ENCODE results near the gene CDK5. TPM values are rescaled to one million over a fixed set of nuclear protein-coding genes. Genes with fewer than 3 reads are reported as not detected.

Gene CDK5
- total RNA-seq, 2 donors from 2014 or later: 22.2 to 25.2 TPM

GRCh38 chr7:151062399-151063211 lies 4.9 kb upstream of the CDK5 start:
- Histone ChIP-seq H3K9ac (ENCODE audit: extremely low read depth, low read length, poor library complexity, severe bottlenecking) (peak overlapping the region; percentile 59), H3K36me3 (ENCODE audit: control insufficient read depth, insufficient read depth, low read length) (peaks cover 30% of the 10 kb centered on the region)
- peak overlapping the region; percentile 58 for H3K27ac Mint-ChIP-seq

DNA sequence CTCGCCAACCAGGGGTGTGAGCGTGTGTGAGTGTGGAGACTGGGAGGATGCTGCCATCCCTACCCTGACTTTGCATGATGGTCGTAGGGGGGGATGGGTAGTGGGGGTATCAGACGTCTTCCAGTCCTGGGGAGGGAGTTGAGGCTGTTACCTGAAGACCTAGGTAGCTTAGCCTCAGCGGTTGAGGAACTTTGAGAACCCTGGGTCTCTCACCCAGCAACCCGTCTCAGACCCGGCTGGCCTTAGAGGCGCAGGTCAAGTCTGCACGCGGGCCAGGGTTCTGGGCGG lies 4.4 kb upstream of the CDK5 start:
- Histone ChIP-seq H3K9me3 (ENCODE audit: control insufficient read depth, low read length) (no peaks in the 10 kb centered on the region), H3K27me3 (ENCODE audit: control insufficient read depth, insufficient read depth, low read length, poor library complexity, severe bottlenecking) (no peaks in the 10 kb centered on the region), H3K4me3 (ENCODE audit: low read length) (peak overlapping the region; percentile 94), H3K36me3 (ENCODE audit: control insufficient read depth, insufficient read depth, low read length) (peaks cover 25% of the 10 kb centered on the region), H3K27ac (ENCODE audit: low read depth, low read length) (no peak overlapping the region), H3K4me1 (ENCODE audit: control insufficient read depth, insufficient read depth, low read length) (peaks cover 18% of the 10 kb centered on the region), H3K9ac (ENCODE audit: extremely low read depth, low read length, poor library complexity, severe bottlenecking) (no peak overlapping the region)
- TF ChIP-seq, protein P1, sequence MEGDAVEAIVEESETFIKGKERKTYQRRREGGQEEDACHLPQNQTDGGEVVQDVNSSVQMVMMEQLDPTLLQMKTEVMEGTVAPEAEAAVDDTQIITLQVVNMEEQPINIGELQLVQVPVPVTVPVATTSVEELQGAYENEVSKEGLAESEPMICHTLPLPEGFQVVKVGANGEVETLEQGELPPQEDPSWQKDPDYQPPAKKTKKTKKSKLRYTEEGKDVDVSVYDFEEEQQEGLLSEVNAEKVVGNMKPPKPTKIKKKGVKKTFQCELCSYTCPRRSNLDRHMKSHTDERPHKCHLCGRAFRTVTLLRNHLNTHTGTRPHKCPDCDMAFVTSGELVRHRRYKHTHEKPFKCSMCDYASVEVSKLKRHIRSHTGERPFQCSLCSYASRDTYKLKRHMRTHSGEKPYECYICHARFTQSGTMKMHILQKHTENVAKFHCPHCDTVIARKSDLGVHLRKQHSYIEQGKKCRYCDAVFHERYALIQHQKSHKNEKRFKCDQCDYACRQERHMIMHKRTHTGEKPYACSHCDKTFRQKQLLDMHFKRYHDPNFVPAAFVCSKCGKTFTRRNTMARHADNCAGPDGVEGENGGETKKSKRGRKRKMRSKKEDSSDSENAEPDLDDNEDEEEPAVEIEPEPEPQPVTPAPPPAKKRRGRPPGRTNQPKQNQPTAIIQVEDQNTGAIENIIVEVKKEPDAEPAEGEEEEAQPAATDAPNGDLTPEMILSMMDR (conservative IDR thresholded peaks at IDR 0.05): no peak
- 17 to 18% methylated on average over 2 to 11 of the region's 11 CpGs for WGBS, 2 experiments (ENCODE audit: insufficient coverage in 1 of 2, insufficient read length in 1 of 2)
- peaks cover 33% of the 10 kb centered on the region for H3K4me1 Mint-ChIP-seq
- H3K4me3 Mint-ChIP-seq: peak overlapping the region; percentile 84
- peaks cover 17% of the 10 kb centered on the region for H3K36me3 Mint-ChIP-seq (ENCODE audit: low read depth)
- H3K27me3 Mint-ChIP-seq (ENCODE audit: insufficient read depth): peaks cover 3% of the 10 kb centered on the region
- no peaks in the 10 kb centered on the region for H3K9me3 Mint-ChIP-seq
- no peak for DNase-seq
- peak overlapping the region; percentile 87 for H3K27ac Mint-ChIP-seq

More at GRCh38 chr7:151062399-151063211, 4.9 kb upstream of the CDK5 start:
- Histone ChIP-seq H3K9me3 (ENCODE audit: control insufficient read depth, low read length) (no peaks in the 10 kb centered on the region), H3K4me1 (ENCODE audit: control insufficient read depth, insufficient read depth, low read length) (peaks cover 18% of the 10 kb centered on the region), H3K27ac (ENCODE audit: low read depth, low read length) (peak overlapping the region; percentile 21), H3K4me3 (ENCODE audit: low read length) (peak overlapping the region; percentile 80), H3K27me3 (ENCODE audit: control insufficient read depth, insufficient read depth, low read length, poor library complexity, severe bottlenecking) (no peaks in the 10 kb centered on the region)
- Mint-ChIP-seq H3K36me3 (ENCODE audit: low read depth) (peaks cover 23% of the 10 kb centered on the region), H3K4me1 (peaks cover 29% of the 10 kb centered on the region), H3K9me3 (no peaks in the 10 kb centered on the region), H3K27me3 (ENCODE audit: insufficient read depth) (no peaks in the 10 kb centered on the region), H3K4me3 (peak overlapping the region; percentile 84)
- TF ChIP-seq, protein P1 (conservative IDR thresholded peaks at IDR 0.05): no peak
- DNase-seq: peak; percentile 98
- 0 to 2% methylated on average over 3 to 43 of the region's 43 CpGs for WGBS, 2 experiments (ENCODE audit: insufficient coverage in 1 of 2, insufficient read length in 1 of 2)

DNA sequence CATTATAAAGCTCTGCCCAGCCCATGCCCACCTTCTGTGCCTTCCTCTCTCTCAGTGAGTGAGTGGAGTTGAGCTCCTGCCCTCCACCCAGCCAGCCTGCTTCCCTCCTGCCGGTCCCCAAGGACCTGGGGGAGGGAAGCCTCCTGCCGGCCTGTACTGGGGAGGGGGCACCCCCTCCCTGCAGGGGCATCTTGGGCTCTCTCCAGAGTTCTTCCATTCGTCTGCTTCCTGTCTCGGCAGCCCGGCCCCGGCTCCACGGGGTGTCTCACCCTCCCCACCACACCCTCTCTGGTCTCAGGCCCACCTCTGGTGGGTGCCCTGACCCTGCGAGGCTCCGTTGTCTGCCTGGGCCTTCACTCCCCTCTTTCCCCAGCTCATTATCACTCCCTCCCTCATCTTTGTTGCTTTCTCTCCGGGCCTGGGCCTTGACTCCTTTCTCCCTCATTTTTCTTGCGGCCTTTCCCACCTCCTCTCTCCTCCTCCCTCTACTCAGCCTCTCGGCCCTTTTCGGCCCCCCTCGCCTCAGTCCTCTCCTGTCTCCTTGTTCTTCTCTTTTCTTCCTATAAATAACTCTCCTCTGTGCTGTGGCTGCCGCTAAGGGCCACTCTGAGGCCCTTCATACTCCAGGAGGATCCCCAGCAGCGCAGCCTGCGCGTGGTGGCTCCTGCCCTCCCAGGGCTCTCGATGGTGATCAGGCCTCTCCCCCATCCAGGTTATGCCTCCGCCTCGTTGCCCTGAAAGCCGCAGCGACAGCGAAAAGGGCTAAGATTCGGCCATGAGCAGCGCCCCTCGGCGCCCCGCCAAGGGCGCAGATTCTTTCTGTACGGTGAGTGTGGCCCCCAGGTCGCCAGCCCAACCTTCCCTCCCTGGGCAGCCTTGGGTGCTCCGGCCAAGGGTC lies 3.8 kb upstream of the CDK5 start:
- TF ChIP-seq, protein P1 (conservative IDR thresholded peaks at IDR 0.05): no peak

More for the DNA sequence above, 3.8 kb upstream of the CDK5 start:
- H3K27me3 Mint-ChIP-seq (ENCODE audit: insufficient read depth): peaks cover 9% of the 10 kb centered on the region
- H3K27ac Mint-ChIP-seq: peak overlapping the region; percentile 87
- H3K9ac ChIP-seq (ENCODE audit: extremely low read depth, low read length, poor library complexity, severe bottlenecking): no peak overlapping the region
- 32 to 41% methylated on average over 15 to 33 of the region's 33 CpGs for WGBS, 2 experiments (ENCODE audit: insufficient coverage in 1 of 2, insufficient read length in 1 of 2)
- peaks cover 14% of the 10 kb centered on the region for H3K36me3 Mint-ChIP-seq (ENCODE audit: low read depth)
- peak overlapping the region; percentile 94 for H3K4me3 ChIP-seq (ENCODE audit: low read length)
- H3K27ac ChIP-seq (ENCODE audit: low read depth, low read length): no peak overlapping the region
- peak overlapping the region; percentile 84 for H3K4me3 Mint-ChIP-seq
- H3K4me1 ChIP-seq (ENCODE audit: control insufficient read depth, insufficient read depth, low read length): peaks cover 18% of the 10 kb centered on the region
- peaks cover 20% of the 10 kb centered on the region for H3K36me3 ChIP-seq (ENCODE audit: control insufficient read depth, insufficient read depth, low read length)
- no peaks in the 10 kb centered on the region for H3K9me3 ChIP-seq (ENCODE audit: control insufficient read depth, low read length)
- H3K27me3 ChIP-seq (ENCODE audit: control insufficient read depth, insufficient read depth, low read length, poor library complexity, severe bottlenecking): peaks cover under 1% of the 10 kb centered on the region
- peak; percentile 73 for DNase-seq
- H3K9me3 Mint-ChIP-seq: no peaks in the 10 kb centered on the region
- peaks cover 39% of the 10 kb centered on the region for H3K4me1 Mint-ChIP-seq

All from endodermal cell (in vitro differentiated cells).